Measurements from ENCODE around the gene HJV.

The HJV gene

DNA sequence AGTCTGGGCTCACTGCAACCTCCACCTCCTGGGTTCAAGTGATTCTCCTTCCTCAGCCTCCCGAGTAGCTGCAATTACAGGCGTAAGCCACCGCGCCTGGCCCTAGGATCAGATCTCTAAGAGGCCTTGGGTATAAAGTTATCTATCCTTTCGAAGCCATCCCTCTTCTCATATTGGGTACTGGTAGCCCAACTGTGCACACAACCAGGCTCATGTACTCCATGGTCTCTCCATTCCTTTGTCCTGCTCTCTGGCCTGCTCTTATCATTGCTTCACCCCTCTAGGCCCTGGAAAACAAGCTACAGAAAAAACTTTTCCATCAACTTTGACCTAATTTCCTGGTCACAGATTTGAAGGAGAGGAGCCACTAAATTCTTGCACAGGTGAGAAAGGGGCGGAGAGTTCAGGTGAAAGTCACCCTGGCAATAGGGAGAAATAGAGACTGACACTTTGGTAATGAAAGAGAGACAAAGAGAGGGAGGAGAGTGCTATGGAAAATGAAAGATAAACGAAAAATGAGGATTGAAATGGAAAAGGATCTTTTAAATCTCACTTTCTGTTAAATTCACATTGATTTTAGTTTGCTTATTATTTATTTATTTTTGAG lies 31.2 kb downstream of the HJV start:
- TF ChIP-seq, protein P1, sequence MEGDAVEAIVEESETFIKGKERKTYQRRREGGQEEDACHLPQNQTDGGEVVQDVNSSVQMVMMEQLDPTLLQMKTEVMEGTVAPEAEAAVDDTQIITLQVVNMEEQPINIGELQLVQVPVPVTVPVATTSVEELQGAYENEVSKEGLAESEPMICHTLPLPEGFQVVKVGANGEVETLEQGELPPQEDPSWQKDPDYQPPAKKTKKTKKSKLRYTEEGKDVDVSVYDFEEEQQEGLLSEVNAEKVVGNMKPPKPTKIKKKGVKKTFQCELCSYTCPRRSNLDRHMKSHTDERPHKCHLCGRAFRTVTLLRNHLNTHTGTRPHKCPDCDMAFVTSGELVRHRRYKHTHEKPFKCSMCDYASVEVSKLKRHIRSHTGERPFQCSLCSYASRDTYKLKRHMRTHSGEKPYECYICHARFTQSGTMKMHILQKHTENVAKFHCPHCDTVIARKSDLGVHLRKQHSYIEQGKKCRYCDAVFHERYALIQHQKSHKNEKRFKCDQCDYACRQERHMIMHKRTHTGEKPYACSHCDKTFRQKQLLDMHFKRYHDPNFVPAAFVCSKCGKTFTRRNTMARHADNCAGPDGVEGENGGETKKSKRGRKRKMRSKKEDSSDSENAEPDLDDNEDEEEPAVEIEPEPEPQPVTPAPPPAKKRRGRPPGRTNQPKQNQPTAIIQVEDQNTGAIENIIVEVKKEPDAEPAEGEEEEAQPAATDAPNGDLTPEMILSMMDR (IDR thresholded peaks at IDR 0.05; ENCODE audit: insufficient read depth, low read length, poor library complexity, severe bottlenecking), result no peak
- DNase-seq (ENCODE audit: extremely low read depth, insufficient read length), result no peak
- Histone ChIP-seq H3K36me3 (ENCODE audit: control insufficient read depth, insufficient read depth, low read length) (peaks cover 9% of the 10 kb centered on the region), H3K27me3 (replicated peaks; ENCODE audit: control insufficient read depth, insufficient read depth, low read length) (no peaks in the 10 kb centered on the region), H3K4me3 (replicated peaks; ENCODE audit: low read depth, low read length) (no peak overlapping the region)

DNA sequence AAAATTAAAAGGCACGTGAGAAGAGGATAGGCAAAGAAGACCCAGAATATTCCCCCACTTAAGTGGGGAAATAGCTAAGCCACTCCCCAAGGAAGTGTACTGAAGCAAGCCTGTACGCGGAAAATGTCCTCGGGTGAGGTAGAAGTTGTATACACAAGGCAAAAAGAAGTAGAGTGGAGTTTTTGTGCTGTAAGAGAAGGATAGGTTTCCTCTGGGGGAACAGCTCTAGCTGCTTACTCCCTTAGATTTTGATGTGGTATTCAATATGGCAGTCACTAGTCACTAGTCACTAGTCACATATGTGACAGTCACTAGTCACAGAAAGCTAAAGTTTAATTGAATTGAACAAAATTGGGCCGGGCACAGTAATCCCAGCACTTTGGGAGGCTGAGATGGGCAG lies 32.8 kb downstream of the HJV start:
- Histone ChIP-seq H3K27me3 (replicated peaks; ENCODE audit: control insufficient read depth, insufficient read depth, low read length) (no peaks in the 10 kb centered on the region), H3K36me3 (ENCODE audit: control insufficient read depth, insufficient read depth, low read length) (peaks cover 3% of the 10 kb centered on the region), H3K4me3 (replicated peaks; ENCODE audit: low read depth, low read length) (no peak overlapping the region)
- DNase-seq (ENCODE audit: extremely low read depth, insufficient read length), result no peak
- TF ChIP-seq, protein P1 (IDR thresholded peaks at IDR 0.05; ENCODE audit: insufficient read depth, low read length, poor library complexity, severe bottlenecking), result no peak

DNA sequence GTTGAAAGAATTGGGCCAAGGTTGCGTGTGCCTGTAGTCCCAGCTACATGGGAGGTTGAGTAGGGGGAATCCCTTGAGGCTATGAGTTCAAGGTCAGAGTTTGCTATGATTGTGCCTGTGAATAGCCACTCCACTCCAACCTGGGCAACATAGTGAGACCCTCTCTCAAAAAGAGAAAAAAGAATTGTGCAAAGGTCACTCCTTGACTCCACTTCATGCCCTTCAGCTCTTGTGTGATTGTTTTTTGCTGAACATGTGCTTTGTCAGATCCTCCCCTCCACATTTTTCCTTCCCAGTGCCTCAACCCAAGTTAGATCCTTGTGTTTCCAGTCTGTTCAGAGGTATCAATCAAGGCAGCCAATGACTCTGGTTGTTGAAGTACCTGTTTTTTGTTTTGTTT lies 33.6 kb downstream of the HJV start:
- no peak for DNase-seq (ENCODE audit: extremely low read depth, insufficient read length)
- no peak overlapping the region for H3K4me3 ChIP-seq (replicated peaks; ENCODE audit: low read depth, low read length)
- no peaks in the 10 kb centered on the region for H3K36me3 ChIP-seq (ENCODE audit: control insufficient read depth, insufficient read depth, low read length)
- no peaks in the 10 kb centered on the region for H3K27me3 ChIP-seq (replicated peaks; ENCODE audit: control insufficient read depth, insufficient read depth, low read length)
- TF ChIP-seq, protein P1 (IDR thresholded peaks at IDR 0.05; ENCODE audit: insufficient read depth, low read length, poor library complexity, severe bottlenecking), result no peak

DNA sequence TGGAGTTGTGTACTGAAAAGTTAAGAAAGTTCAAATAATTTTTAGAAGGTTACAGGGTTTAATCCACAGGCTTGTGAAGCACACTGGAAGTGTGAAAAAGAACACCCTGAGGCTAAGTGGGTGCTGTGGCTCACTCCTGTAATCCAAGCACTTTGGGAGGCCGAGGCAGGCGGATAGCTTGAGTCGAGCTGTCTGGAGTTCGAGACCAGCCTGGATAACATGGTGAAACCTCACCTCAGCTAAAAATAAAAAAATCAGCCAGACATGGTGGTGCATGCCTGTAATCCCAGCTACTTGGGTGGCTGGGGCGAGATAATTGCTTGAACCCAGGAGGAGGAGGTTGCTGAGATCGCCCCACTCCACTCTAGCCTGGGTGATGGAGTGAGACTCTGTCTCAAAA lies 35.0 kb downstream of the HJV start:
- Histone ChIP-seq H3K4me3 (replicated peaks; ENCODE audit: low read depth, low read length) (no peak overlapping the region), H3K36me3 (ENCODE audit: control insufficient read depth, insufficient read depth, low read length) (no peaks in the 10 kb centered on the region), H3K27me3 (replicated peaks; ENCODE audit: control insufficient read depth, insufficient read depth, low read length) (no peaks in the 10 kb centered on the region)
- no peak for DNase-seq (ENCODE audit: extremely low read depth, insufficient read length)
- TF ChIP-seq, protein P1 (IDR thresholded peaks at IDR 0.05; ENCODE audit: insufficient read depth, low read length, poor library complexity, severe bottlenecking), result no peak

DNA sequence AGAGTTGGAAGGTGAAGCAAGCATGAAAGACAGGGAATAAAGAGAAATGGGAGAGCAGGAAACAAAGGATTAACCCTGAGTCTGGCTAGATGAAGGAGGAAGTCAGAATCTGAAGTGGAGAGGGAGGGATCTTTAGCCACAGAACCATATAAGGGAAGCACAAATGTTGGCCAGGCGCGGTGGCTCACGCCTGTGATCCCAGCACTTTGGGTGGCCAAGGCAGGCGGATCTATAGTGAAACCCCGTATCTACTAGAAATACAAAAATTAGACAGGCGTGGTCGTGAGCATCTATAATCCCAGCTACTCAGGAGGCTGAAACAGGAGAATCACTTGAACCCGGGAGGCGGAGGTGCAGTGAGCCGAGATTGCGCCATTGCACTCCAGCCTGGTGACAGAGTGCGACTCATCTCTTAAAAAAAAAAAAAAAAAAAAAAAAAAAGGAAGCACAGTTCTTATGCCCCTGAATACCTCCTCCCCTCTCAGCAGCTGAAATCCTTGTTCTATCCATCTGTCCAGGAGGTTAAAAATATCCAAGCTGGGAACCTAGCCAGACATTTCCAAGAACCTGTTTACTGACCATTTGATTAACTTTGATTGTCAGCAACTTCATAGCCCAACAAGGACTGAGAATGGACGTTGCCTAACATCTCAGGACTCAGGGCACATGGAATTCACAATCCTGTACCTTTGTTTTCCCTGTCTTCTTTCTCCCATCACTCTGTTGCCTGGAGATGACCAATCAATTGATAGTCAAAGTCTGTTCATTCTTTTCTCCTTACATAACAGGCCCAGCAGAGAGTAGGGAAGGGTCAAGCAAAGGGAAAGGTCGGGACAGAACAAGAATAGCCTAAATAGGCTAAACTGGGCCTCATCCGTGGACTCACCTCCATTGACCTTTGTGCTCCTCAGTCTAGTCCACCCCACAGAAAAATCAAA lies 35.8 kb downstream of the HJV start:
- Histone ChIP-seq H3K36me3 (ENCODE audit: control insufficient read depth, insufficient read depth, low read length) (no peaks in the 10 kb centered on the region), H3K27me3 (replicated peaks; ENCODE audit: control insufficient read depth, insufficient read depth, low read length) (no peaks in the 10 kb centered on the region), H3K4me3 (replicated peaks; ENCODE audit: low read depth, low read length) (no peak overlapping the region)
- TF ChIP-seq, protein P1 (IDR thresholded peaks at IDR 0.05; ENCODE audit: insufficient read depth, low read length, poor library complexity, severe bottlenecking), result no peak
- DNase-seq (ENCODE audit: extremely low read depth, insufficient read length), result no peak
